ENCODE measurements around the gene ITPR1.

- no peak for TF ChIP-seq CTCF (IDR thresholded peaks at IDR 0.05)
- no peak for TF ChIP-seq POLR2A (IDR thresholded peaks at IDR 0.05)
Measured at GRCh38 chr3:4752201-4753072, 259.3 kb downstream of the ITPR1 start.

Data from heart left ventricle (tissue), 13 donors.